HepG2 (cell line): Measurements from ENCODE around the gene ANKRD10. TPM values are rescaled to one million over a fixed set of nuclear protein-coding genes. Genes with fewer than 3 reads are reported as not detected.

ENCODE experiments used
- ATAC-seq: fragments of 200-7000 bp; cut with Tn5 transposase; 3 replicates; pipeline ENCODE4 v1.9.1; 2020; ENCODE audit warnings: mild to moderate bottlenecking, moderate library complexity
- BruUV-seq: library from RNA; stranded (reverse); fragments of 400-500 nt; replicated peaks from 2 replicates; lab custom pipeline; 2021; lab: Mats Ljungman, UMichigan
- CTCF ChIA-PET: fragments of 300-600 bp; formaldehyde crosslinking; extraction: SDS; loops from one replicate; lab custom pipeline; 2021; ENCODE audit warnings: low total read pairs, inconsistent platforms, low intra/inter-chr PET ratio; lab: Yijun Ruan, JAX
- POLR2A ChIA-PET: fragments of 350-600 bp; sonication (Branson Sonifier 250); formaldehyde crosslinking; loops from one replicate; lab custom pipeline; 2020; ENCODE audit warnings: antibody characterized with exemption, inconsistent platforms; lab: Yijun Ruan, JAX
- DNase-seq: peaks from one replicate; pipeline ENCODE4 v3.0.0-alpha.2; 2015; ENCODE audit warnings: low spot score
- FAIRE-seq: peaks from 3 replicates; lab custom pipeline; 2011; peaks lifted over from hg19 to GRCh38; lab: Jason Lieb, UNC
- H2AFZ ChIP-seq: one replicate; pipeline ENCODE4 v1.6.1; 2011; ENCODE audit warnings: low read length, inconsistent platforms
- H3K27ac ChIP-seq: fragments of 300-600 bp; 3 replicates; pipeline ENCODE4 v1.8.0; 2011; ENCODE audit warnings: mixed run types, mild to moderate bottlenecking, mixed read lengths, low read length, inconsistent platforms; ENCODE audit not compliant: insufficient read depth; ENCODE audit errors: extremely low read length
- H3K27me3 ChIP-seq, 2 experiments: fragments of 200-600 bp in 1 of 2; 2 replicates in 1 of 2; 3 replicates in 1 of 2; pipeline versions ENCODE4 v1.6.0 to v1.8.0; 2011; ENCODE audit warnings: low read length in 2 of 2, mild to moderate bottlenecking in 2 of 2, moderate library complexity in 2 of 2, inconsistent platforms in 1 of 2; ENCODE audit not compliant: insufficient read depth in 2 of 2, control insufficient read depth in 1 of 2
- H3K36me3 ChIP-seq, 2 experiments: fragments of 200-600 bp in 1 of 2; replicated peaks in 1 of 2; 2 replicates in 1 of 2; 3 replicates in 1 of 2; pipeline versions ENCODE4 v1.5.1 to v1.8.0; 2011; ENCODE audit warnings: low read length in 2 of 2, inconsistent platforms in 1 of 2; ENCODE audit not compliant: insufficient read depth in 2 of 2, control insufficient read depth in 1 of 2
- H3K4me1 ChIP-seq: 2 replicates; pipeline ENCODE4 v1.5.1; 2012; ENCODE audit warnings: low read length, inconsistent platforms; ENCODE audit not compliant: insufficient read depth
- H3K4me2 ChIP-seq: 2 replicates; pipeline ENCODE4 v1.6.0; 2011; ENCODE audit warnings: low read depth, low read length, inconsistent platforms
- H3K4me3 ChIP-seq, 3 experiments: fragments of 200-600 bp in 1 of 3; sonication (generic), shearing (Covaris generic) in 1 of 3; replicated peaks in 1 of 3; 2 replicates each; pipeline ENCODE4 v1.5.1; 2011 to 2016; ENCODE audit warnings: low read length in 3 of 3, inconsistent platforms in 2 of 3, low read depth in 2 of 3, mild to moderate bottlenecking in 2 of 3, control low read depth in 1 of 3, mixed read lengths in 1 of 3; ENCODE audit not compliant: insufficient read depth in 1 of 3
- H3K79me2 ChIP-seq: one replicate; pipeline ENCODE4 v1.6.1; 2011; ENCODE audit warnings: low read length, inconsistent platforms; ENCODE audit not compliant: insufficient read depth
- H3K9ac ChIP-seq: 2 replicates; pipeline ENCODE4 v1.6.0; 2011; ENCODE audit warnings: mild to moderate bottlenecking, low read depth, low read length, inconsistent platforms; ENCODE audit not compliant: insufficient read depth
- H3K9me3 ChIP-seq: 2 replicates; pipeline ENCODE4 v1.5.1; 2012; ENCODE audit warnings: mild to moderate bottlenecking, low read length
- H4K20me1 ChIP-seq: 2 replicates; pipeline ENCODE4 v1.6.0; 2011; ENCODE audit warnings: inconsistent platforms, mild to moderate bottlenecking, low read length, moderate library complexity; ENCODE audit not compliant: insufficient read depth
- ERF ChIP-seq: IDR thresholded peaks from 2 replicates; pipeline ENCODE4 v1.6.1; 2018; ENCODE audit warnings: missing biosample characterization, missing genetic modification reagents
- FOSL2 ChIP-seq: sonication (generic); formaldehyde crosslinking; IDR thresholded peaks from 2 replicates; pipeline ENCODE4 v1.4.0; 2020; ENCODE audit warnings: missing genetic modification reagents
- KDM6A ChIP-seq: IDR thresholded peaks from 2 replicates; pipeline ENCODE4 v1.6.1; 2016; ENCODE audit warnings: low read depth
- NFYC ChIP-seq: IDR thresholded peaks from 2 replicates; pipeline ENCODE4 v1.6.1; 2016; ENCODE audit warnings: missing genetic modification reagents, missing compliant biosample characterization
- THRA ChIP-seq: sonication (generic); formaldehyde crosslinking; IDR thresholded peaks from 2 replicates; pipeline ENCODE4 v1.4.0; 2020; ENCODE audit warnings: missing genetic modification reagents, borderline replicate concordance
- ZFP36L1 ChIP-seq: sonication (generic); formaldehyde crosslinking; IDR thresholded peaks from 2 replicates; pipeline ENCODE4 v1.8.0; 2022; ENCODE audit warnings: mild to moderate bottlenecking, missing genetic modification reagents, moderate library complexity
- ZMYM3 ChIP-seq: sonication (generic); formaldehyde crosslinking; IDR thresholded peaks from 2 replicates; pipeline ENCODE4 v1.5.1; 2020; ENCODE audit warnings: mild to moderate bottlenecking, missing genetic modification reagents
- ZNF24 ChIP-seq: fragments of 450-650 bp; IDR thresholded peaks from 2 replicates; pipeline ENCODE4 v1.6.1; 2017; ENCODE audit warnings: antibody characterized with exemption, mild to moderate bottlenecking
- ZNF614 ChIP-seq: IDR thresholded peaks from 2 replicates; pipeline ENCODE4 v1.6.1; 2018; ENCODE audit warnings: missing biosample characterization, missing genetic modification reagents, inconsistent platforms, borderline replicate concordance
- WGBS: methylation state at CpG from one replicate; pipeline ENCODE4 v1.1.6; 2017; ENCODE audit warnings: low lambda C conversion rate; 5-methylcytosine and 5-hydroxymethylcytosine counted together
- in situ Hi-C: cut with HindIII; loops from 2 replicates; pipeline ENCODE4 v1.10.0; 2017; ENCODE audit warnings: low pct_unique_long_range_greater_than_20kb; ENCODE audit not compliant: extremely low pct_ligation_motif_present
- intact Hi-C: fragments of 100-400 bp; cut with micrococcal nuclease; formaldehyde crosslinking; loops from one replicate; pipeline ENCODE4 v1.10.0; 2022; ENCODE audit not compliant: unreplicated experiment
- polyA plus RNA-seq, 8 experiments: library from polyadenylated mRNA; depleted of rRNA in 3 of 8; stranded (reverse) in 7 of 8; unstranded in 1 of 8; fragments of >200 nt; fragmentation: Illumina TruSeq in 4 of 8; extraction: Trizol in 4 of 8; gene quantifications; 2 replicates each; pipeline versions ENCODE4 v1.2.1 to v1.2.3, GENCODE V29; 2011 to 2016; ENCODE audit warnings: low read depth in 4 of 8, missing spikeins in 1 of 8, mixed read lengths in 1 of 8; ENCODE audit not compliant: insufficient read depth in 1 of 8
- total RNA-seq, 5 experiments: library from RNA; depleted of rRNA; stranded (reverse); fragments of >200 nt; fragmentation: Illumina TruSeq; extraction: Trizol; gene quantifications; 2 replicates each; pipeline ENCODE4 v1.2.3, GENCODE V29; 2016; ENCODE audit warnings: low read depth in 1 of 5
- TF ChIP-seq, protein P1 (sequence below): sonication (generic); formaldehyde crosslinking; IDR thresholded peaks from 2 replicates; pipeline ENCODE4 v1.9.0; 2021; ENCODE audit warnings: mild to moderate bottlenecking, missing genetic modification reagents

Gene ANKRD10
- total and polyA plus RNA-seq, 2 of the 13 experiments (the other 11 are each of a cell fraction or from before 2014, with no cell fraction given) = 108 to 115 TPM

DNA sequence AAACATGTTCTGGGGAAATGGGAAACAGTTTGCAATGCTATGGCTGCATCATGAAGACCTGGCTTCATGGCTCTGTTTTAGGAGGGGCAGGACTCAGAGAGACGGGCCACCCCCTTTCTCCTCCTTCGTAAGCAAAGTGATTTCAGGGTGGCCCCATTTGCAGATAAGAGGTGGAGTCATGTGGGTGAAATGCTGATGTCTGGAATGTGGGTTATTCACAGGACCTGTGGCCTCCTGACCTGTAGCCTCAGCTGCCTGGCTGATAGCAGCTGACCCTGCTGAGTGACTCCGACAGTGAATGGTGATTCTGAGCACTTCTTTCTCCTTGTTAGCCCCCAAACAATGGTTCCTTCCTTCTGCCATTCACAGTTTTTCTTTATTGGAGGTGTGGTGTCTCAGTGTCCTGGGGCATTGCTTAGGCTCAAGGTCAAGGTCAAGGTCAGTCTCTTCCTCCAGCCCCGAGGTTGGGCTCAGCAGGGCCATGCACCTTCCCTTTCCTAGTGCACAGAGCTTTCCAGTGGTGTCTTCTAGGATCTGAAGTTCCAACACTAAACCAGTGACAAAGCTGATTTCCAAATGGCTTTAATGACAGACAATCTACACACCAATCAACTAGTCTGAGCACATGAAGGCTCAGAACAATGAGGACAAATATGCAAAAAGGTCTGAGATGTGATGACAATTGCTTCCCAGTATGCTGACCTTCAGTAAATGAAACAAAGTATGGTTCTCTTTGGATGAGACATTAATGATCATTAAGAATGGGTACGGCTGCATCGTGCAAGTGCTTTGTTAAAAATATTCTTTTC lies 49.6 kb upstream of the ANKRD10 start:
- H3K36me3 ChIP-seq = no peaks in the 10 kb centered on the region
- CTCF ChIA-PET = no interaction called here
- no peaks in the 10 kb centered on the region; a peak in 1 of 5 replicates for H3K27me3 ChIP-seq
- no peak overlapping the region for H3K9ac ChIP-seq
- H2AFZ ChIP-seq = no peak overlapping the region
- no peak for FAIRE-seq
- H3K9me3 ChIP-seq = no peaks in the 10 kb centered on the region
- WGBS = 34% methylated on average over 6 of the region's 6 CpGs
- TF ChIP-seq FOSL2 = peak; percentile 37; the same call in 1 of the 2 replicates
- no peak for TF ChIP-seq KDM6A (CRISPR knock-in tag)
- H3K4me1 ChIP-seq = peaks cover 10% of the 10 kb centered on the region; the same call in 1 of the 2 replicates
- H3K79me2 ChIP-seq = no peaks in the 10 kb centered on the region
- no peak overlapping the region for H3K4me2 ChIP-seq
- in situ Hi-C loops = no loop called here
- POLR2A ChIA-PET = no interaction called here
- BruUV-seq = no TSS peak
- no peak overlapping the region for H3K4me3 ChIP-seq
- intact Hi-C loops = no loop called here
- peak; percentile 54; the same call in 2 of the 3 replicates for ATAC-seq
- H3K27ac ChIP-seq = no peak overlapping the region
- peak; percentile 19 for DNase-seq
- no peaks in the 10 kb centered on the region for H4K20me1 ChIP-seq

DNA sequence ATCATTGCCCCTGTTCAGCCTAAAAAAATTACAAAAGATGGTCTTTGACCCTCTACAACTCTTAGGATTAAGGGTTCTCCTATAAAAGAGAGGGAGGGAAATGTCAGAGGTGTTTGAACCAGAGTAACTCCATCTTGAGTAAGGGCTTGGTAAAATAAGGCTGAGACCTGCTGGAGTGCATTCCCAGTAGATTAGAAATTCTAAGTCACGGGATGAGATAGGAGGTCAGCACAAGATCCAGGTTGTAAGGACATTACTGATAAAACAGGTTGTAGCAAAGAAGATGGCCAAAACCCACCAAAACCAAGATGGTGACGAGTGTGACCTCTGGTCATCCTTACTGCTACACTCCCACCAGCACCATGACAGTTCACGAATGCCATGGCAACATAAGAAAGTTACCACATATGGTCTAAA lies 48.7 kb upstream of the ANKRD10 start:
- H3K9me3 ChIP-seq = no peaks in the 10 kb centered on the region
- no peaks in the 10 kb centered on the region for H3K79me2 ChIP-seq
- no peak overlapping the region for H3K4me2 ChIP-seq
- no peaks in the 10 kb centered on the region for H4K20me1 ChIP-seq
- no peak overlapping the region for H2AFZ ChIP-seq
- no TSS peak for BruUV-seq
- FAIRE-seq (no peak), DNase-seq (no peak), ATAC-seq (no peak)
- ChIA-PET CTCF (no interaction called here), POLR2A (no interaction called here)
- peaks cover 10% of the 10 kb centered on the region; the same call in 1 of the 2 replicates for H3K4me1 ChIP-seq
- no peak overlapping the region for H3K4me3 ChIP-seq
- intact Hi-C loops (no loop called here), in situ Hi-C loops (no loop called here)
- no peaks in the 10 kb centered on the region; a peak in 1 of 5 replicates for H3K27me3 ChIP-seq
- no peak overlapping the region for H3K9ac ChIP-seq
- H3K36me3 ChIP-seq = no peaks in the 10 kb centered on the region
- 53% methylated on average over 3 of the region's 3 CpGs for WGBS
- H3K27ac ChIP-seq = no peak overlapping the region
- no peak for TF ChIP-seq ZNF614
- TF ChIP-seq THRA = no peak
- TF ChIP-seq, protein P1, sequence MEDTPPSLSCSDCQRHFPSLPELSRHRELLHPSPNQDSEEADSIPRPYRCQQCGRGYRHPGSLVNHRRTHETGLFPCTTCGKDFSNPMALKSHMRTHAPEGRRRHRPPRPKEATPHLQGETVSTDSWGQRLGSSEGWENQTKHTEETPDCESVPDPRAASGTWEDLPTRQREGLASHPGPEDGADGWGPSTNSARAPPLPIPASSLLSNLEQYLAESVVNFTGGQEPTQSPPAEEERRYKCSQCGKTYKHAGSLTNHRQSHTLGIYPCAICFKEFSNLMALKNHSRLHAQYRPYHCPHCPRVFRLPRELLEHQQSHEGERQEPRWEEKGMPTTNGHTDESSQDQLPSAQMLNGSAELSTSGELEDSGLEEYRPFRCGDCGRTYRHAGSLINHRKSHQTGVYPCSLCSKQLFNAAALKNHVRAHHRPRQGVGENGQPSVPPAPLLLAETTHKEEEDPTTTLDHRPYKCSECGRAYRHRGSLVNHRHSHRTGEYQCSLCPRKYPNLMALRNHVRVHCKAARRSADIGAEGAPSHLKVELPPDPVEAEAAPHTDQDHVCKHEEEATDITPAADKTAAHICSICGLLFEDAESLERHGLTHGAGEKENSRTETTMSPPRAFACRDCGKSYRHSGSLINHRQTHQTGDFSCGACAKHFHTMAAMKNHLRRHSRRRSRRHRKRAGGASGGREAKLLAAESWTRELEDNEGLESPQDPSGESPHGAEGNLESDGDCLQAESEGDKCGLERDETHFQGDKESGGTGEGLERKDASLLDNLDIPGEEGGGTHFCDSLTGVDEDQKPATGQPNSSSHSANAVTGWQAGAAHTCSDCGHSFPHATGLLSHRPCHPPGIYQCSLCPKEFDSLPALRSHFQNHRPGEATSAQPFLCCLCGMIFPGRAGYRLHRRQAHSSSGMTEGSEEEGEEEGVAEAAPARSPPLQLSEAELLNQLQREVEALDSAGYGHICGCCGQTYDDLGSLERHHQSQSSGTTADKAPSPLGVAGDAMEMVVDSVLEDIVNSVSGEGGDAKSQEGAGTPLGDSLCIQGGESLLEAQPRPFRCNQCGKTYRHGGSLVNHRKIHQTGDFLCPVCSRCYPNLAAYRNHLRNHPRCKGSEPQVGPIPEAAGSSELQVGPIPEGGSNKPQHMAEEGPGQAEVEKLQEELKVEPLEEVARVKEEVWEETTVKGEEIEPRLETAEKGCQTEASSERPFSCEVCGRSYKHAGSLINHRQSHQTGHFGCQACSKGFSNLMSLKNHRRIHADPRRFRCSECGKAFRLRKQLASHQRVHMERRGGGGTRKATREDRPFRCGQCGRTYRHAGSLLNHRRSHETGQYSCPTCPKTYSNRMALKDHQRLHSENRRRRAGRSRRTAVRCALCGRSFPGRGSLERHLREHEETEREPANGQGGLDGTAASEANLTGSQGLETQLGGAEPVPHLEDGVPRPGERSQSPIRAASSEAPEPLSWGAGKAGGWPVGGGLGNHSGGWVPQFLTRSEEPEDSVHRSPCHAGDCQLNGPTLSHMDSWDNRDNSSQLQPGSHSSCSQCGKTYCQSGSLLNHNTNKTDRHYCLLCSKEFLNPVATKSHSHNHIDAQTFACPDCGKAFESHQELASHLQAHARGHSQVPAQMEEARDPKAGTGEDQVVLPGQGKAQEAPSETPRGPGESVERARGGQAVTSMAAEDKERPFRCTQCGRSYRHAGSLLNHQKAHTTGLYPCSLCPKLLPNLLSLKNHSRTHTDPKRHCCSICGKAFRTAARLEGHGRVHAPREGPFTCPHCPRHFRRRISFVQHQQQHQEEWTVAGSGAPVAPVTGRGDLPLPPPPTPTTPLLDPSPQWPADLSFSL (CRISPR knock-in tag) = no peak
- no peak for TF ChIP-seq NFYC (CRISPR knock-in tag)
- TF ChIP-seq ZMYM3 = no peak
- no peak for TF ChIP-seq ZFP36L1 (CRISPR knock-in tag)
- TF ChIP-seq ZNF24 = no peak
- TF ChIP-seq ERF (CRISPR knock-in tag) = no peak
